Measurements from ENCODE around the gene CTXND1.

DNA sequence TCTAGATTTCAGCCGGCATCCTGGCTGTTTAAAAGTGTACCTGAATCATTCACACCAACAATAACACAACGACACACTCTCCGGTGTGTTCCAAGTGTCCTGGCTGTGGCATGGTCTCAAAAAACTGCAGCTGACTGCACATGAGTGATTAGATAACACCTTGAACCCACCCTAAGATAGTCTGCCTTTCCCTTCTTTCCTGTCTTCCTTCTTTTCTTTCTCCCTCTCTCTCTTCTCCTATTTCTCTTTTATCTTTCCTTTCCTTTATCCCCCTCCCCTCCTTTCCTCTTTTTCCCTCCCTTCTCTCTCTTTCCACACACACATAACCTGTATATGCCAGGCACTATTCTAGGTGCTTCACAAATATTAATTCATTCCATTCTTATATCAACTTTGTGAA, 100.4 kb downstream of the CTXND1 start:
- TF ChIP-seq, protein P1, sequence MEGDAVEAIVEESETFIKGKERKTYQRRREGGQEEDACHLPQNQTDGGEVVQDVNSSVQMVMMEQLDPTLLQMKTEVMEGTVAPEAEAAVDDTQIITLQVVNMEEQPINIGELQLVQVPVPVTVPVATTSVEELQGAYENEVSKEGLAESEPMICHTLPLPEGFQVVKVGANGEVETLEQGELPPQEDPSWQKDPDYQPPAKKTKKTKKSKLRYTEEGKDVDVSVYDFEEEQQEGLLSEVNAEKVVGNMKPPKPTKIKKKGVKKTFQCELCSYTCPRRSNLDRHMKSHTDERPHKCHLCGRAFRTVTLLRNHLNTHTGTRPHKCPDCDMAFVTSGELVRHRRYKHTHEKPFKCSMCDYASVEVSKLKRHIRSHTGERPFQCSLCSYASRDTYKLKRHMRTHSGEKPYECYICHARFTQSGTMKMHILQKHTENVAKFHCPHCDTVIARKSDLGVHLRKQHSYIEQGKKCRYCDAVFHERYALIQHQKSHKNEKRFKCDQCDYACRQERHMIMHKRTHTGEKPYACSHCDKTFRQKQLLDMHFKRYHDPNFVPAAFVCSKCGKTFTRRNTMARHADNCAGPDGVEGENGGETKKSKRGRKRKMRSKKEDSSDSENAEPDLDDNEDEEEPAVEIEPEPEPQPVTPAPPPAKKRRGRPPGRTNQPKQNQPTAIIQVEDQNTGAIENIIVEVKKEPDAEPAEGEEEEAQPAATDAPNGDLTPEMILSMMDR (conservative IDR thresholded peaks at IDR 0.05 in 1 of 2, IDR thresholded peaks at IDR 0.05 in 1 of 2; ENCODE audit: extremely low read depth in 1 of 2, insufficient read depth in 1 of 2, low read depth in 1 of 2, low read length in 2 of 2), result no peak
- TF ChIP-seq EZH2 (IDR thresholded peaks at IDR 0.05; ENCODE audit: borderline replicate concordance, low read length), result no peak
